ENCODE results near the gene COLGALT1. TPM values are rescaled to one million over a fixed set of nuclear protein-coding genes. Genes with fewer than 3 reads are reported as not detected.

COLGALT1 gene
- total and polyA plus RNA-seq, 2 experiments from 2014 or later = 18.2 to 63.4 TPM

- TF ChIP-seq ETS1 (IDR thresholded peaks at IDR 0.05) (no peak), EZH2phosphoT487 (IDR thresholded peaks at IDR 0.05; ENCODE audit: unreplicated experiment) (no peak), JUNB (IDR thresholded peaks at IDR 0.05; ENCODE audit: unreplicated experiment) (no peak), ZNF331 (CRISPR knock-in tag; IDR thresholded peaks at IDR 0.05; ENCODE audit: low read depth) (no peak)
Measured at GRCh38 chr19:17610384-17610783, 54.9 kb downstream of the COLGALT1 start (continued).

GRCh38 chr19:17611462-17612244 is 56.2 kb downstream of the COLGALT1 start:
- H3K9me2 ChIP-seq (ENCODE audit: insufficient read depth) = no peaks in the 10 kb centered on the region
- H3F3A ChIP-seq (replicated peaks; ENCODE audit: low read depth) = no peaks in the 10 kb centered on the region; the same call in 1 of the 2 replicates
- no peaks in the 10 kb centered on the region for H3K79me2 ChIP-seq (replicated peaks; ENCODE audit: insufficient read depth)
- no peaks in the 10 kb centered on the region; the same call in 1 of the 2 replicates for H3K4me1 ChIP-seq (ENCODE audit: insufficient read depth)
- H4K20me1 ChIP-seq (replicated peaks; ENCODE audit: insufficient read depth) = no peaks in the 10 kb centered on the region
- H3K4me2 ChIP-seq = no peak overlapping the region
- TF ChIP-seq CTCF (conservative IDR thresholded peaks at IDR 0.05; ENCODE audit: low read depth in 2 of 2) (no peak), REST (IDR thresholded peaks at IDR 0.05; ENCODE audit: unreplicated experiment) (no peak), POLR2AphosphoS5 (IDR thresholded peaks at IDR 0.05; ENCODE audit: low read depth) (no peak), EZH2phosphoT487 (IDR thresholded peaks at IDR 0.05; ENCODE audit: unreplicated experiment) (no peak), NANOG (IDR thresholded peaks at IDR 0.05; ENCODE audit: borderline replicate concordance) (no peak), ZNF462 (CRISPR knock-in tag; IDR thresholded peaks at IDR 0.05) (no peak)
- no peak overlapping the region for H3K4me3 Mint-ChIP-seq
- H3K27ac Mint-ChIP-seq = no peak overlapping the region
- H3K4me1 Mint-ChIP-seq = peaks cover 4% of the 10 kb centered on the region
- no peak for DNase-seq (ENCODE audit: low spot score)
- ATAC-seq = no peak
- no peak overlapping the region for H2AFZ ChIP-seq
- H3K9me3 Mint-ChIP-seq = no peaks in the 10 kb centered on the region; the same call in 2 of the 3 replicates
- H3K36me3 Mint-ChIP-seq (ENCODE audit: low read depth) = peaks cover 27% of the 10 kb centered on the region
- H3K36me3 ChIP-seq (ENCODE audit: insufficient read depth) = no peaks in the 10 kb centered on the region; the same call in 1 of the 2 replicates
- no peak overlapping the region for H3K4me3 ChIP-seq
- no peaks in the 10 kb centered on the region for H3K27me3 ChIP-seq (ENCODE audit: insufficient read depth)
- H3K27ac ChIP-seq (ENCODE audit: low read depth) = no peak overlapping the region
- H3K27me3 Mint-ChIP-seq (ENCODE audit: insufficient read depth, low read depth, poor library complexity) = peaks cover 3% of the 10 kb centered on the region
